ENCODE results near the gene AGGF1.
A peak's percentile ranks its signal among the peaks of the same experiment; 100 is the strongest.

Gene AGGF1

DNA sequence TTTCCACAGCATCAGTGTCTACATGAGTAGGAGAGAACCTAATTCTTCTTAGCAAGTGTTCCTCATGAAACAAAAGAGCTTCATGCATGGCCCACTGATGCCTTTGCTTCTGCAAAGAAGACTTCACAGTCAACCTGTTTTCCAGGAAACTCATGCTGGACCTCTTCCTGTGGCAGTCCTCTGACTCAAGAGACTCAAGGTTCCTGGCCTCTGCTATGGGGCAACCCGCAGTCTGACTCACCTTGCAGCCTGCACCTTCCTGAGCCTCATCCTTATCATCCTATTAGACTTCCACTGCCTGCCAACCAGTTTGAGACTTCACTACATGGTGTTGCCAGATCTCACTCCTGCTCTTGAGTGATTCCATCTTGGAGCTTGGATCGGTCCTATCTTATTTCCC is 17.6 kb upstream of the AGGF1 start:
- TF ChIP-seq, protein P1, sequence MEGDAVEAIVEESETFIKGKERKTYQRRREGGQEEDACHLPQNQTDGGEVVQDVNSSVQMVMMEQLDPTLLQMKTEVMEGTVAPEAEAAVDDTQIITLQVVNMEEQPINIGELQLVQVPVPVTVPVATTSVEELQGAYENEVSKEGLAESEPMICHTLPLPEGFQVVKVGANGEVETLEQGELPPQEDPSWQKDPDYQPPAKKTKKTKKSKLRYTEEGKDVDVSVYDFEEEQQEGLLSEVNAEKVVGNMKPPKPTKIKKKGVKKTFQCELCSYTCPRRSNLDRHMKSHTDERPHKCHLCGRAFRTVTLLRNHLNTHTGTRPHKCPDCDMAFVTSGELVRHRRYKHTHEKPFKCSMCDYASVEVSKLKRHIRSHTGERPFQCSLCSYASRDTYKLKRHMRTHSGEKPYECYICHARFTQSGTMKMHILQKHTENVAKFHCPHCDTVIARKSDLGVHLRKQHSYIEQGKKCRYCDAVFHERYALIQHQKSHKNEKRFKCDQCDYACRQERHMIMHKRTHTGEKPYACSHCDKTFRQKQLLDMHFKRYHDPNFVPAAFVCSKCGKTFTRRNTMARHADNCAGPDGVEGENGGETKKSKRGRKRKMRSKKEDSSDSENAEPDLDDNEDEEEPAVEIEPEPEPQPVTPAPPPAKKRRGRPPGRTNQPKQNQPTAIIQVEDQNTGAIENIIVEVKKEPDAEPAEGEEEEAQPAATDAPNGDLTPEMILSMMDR (conservative IDR thresholded peaks at IDR 0.05; ENCODE audit: low read length), result no peak
- no peak overlapping the region for H3K4me3 ChIP-seq (ENCODE audit: low read length)
- DNase-seq (ENCODE audit: low read depth), result no peak

DNA sequence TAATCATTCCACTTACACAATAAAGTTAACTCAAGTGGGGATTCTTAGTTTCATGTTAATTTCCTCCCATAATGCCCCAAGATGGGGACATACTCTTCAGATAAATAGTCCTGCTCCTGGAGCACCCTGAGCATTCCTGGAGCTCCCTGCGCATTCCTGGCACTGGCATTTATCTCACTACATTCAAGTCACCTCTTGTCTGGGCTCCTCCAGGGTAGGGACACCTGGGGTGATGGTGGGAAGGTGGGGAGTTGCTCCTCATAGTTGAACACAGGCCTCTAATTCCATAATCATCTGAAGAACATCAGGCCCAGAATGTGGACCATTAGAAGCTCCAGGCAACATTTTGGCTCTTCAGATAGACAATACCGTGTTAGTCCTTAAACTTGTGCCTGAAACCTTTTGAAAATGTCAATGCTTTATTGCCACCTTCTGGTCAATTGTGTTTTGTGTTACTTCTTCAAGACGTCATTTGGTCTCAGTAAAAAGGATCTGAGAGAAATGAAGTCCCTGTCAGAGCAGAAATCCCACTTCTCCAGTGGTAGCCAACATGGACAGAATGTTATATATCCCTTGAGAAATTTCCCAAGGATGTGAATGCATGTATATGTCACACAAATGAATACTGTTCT is 14.2 kb upstream of the AGGF1 start:
- H3K4me3 ChIP-seq (ENCODE audit: low read length), result no peak overlapping the region
- TF ChIP-seq, protein P1 (conservative IDR thresholded peaks at IDR 0.05; ENCODE audit: low read length), result peak; percentile 50
- peak; percentile 56 for DNase-seq (ENCODE audit: low read depth)

DNA sequence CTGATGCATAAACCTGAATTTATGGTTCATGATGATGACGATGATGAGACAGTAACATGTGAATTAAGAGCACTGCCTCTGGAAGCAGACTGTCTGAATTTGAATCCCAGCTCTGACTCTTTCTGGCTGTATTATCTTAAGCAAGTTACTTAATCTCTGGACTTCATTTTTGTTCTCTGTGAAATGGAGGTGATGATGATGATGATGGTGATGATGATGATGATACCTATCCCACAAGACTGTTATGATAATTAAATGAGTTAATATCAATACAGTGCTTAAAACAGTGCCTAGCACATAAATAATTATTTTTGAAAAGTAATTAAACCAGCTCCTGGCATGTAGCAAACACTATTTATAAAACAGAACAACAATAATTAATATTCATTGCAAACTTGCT is 13.2 kb upstream of the AGGF1 start:
- TF ChIP-seq, protein P1 (conservative IDR thresholded peaks at IDR 0.05; ENCODE audit: low read length), result no peak
- DNase-seq (ENCODE audit: low read depth), result no peak
- no peak overlapping the region for H3K4me3 ChIP-seq (ENCODE audit: low read length)

DNA sequence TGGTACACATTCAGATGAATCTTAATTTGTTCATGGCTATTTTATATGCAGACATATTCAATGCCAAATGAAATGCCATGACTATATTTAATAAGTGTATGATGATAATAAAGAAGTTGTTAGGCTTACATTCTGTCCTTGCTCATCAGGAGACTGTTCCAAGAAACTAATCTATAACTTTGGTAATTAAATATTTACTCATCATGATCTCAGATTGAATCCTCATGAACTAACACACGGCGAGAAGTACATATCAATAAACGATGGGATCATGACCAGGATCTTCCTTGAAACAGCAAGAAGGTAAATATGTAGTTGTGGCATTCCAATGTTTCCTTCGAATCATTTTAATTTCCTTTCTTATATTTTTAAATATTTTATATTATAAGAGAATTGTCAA is 12.5 kb upstream of the AGGF1 start:
- H3K4me3 ChIP-seq (ENCODE audit: low read length), result no peak overlapping the region
- TF ChIP-seq, protein P1 (conservative IDR thresholded peaks at IDR 0.05; ENCODE audit: low read length), result no peak
- no peak for DNase-seq (ENCODE audit: low read depth)

DNA sequence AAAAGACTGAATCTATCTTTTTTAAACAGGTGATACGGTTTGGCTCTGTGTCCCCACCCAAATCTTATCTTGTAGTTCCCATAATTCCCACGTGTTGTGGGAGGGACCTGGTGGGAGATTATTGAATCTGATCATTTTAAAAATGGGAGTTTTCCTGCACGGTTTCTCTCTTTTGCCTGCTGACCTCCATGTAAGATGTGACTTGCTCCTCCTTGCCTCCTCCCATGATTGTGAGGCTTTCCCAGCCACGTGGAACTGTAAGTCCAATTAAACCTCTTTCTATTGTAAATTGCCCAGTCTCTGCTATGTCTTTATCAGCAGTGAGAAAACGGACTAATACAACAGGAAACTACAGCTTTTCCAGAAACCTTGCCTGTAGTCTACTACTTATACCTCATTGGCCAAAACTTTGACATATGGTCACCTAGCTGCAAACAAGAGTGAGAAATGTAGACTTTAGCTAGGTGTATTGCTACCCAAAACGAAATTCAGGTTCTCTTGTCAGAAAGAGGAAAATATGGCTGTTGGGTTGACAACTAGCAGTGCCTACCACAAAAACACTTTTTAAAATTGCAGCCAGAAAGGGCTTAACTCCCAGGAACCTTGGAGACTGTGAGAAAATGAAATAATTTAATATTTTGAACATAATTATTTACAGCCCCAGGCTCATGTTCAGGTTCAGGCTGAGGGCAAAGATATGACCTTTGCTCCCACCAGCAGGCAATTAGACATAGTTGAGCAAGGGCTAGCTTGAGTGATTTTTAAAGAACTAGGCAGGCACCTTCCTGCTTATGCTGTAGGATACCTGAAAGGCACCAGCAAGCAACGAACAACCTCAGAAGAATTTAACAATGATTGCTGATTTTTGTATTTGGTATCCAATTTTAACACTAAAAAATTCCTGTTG is 7.4 kb upstream of the AGGF1 start:
- DNase-seq (ENCODE audit: low read depth), result no peak
- TF ChIP-seq, protein P1 (conservative IDR thresholded peaks at IDR 0.05; ENCODE audit: low read length), result no peak
- H3K4me3 ChIP-seq (ENCODE audit: low read length), result no peak overlapping the region

DNA sequence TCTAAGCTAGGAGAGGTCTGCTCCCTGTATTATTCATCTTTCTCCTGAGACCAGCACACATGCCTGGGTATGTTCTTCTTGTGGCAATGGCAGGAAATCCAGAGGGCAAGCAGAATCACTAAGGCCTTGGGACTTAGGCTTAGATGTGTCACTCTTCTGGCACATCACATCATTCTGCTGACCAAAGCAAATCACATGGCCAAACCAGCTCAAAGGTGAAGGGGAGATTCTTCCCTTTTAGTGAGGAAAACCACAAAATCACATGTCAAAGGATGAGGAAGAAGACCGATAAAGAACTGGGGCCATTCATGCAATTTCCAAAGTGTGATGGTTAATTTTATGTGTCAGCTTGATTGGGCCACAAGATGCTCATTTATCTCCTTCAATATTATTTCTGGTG is 5.7 kb upstream of the AGGF1 start:
- DNase-seq (ENCODE audit: low read depth), result no peak
- TF ChIP-seq, protein P1 (conservative IDR thresholded peaks at IDR 0.05; ENCODE audit: low read length), result no peak
- no peak overlapping the region for H3K4me3 ChIP-seq (ENCODE audit: low read length)

Measured in AG10803 (cell line).